ENCODE results near the gene AOAH.

The AOAH gene

GRCh38 chr7:36663481-36663880, 60.8 kb downstream of the AOAH start:
- H3K27me3 ChIP-seq (ENCODE audit: insufficient read depth, low read length), result no peaks in the 10 kb centered on the region
- H3K27ac ChIP-seq (ENCODE audit: low read length), result no peak overlapping the region
- H3K9ac ChIP-seq (ENCODE audit: low read depth, low read length), result no peak overlapping the region
- no peak overlapping the region for H3K4me3 ChIP-seq (ENCODE audit: low read length)
- no peaks in the 10 kb centered on the region for H3K9me3 ChIP-seq (ENCODE audit: insufficient read depth, low read depth, low read length)
- H3K4me1 ChIP-seq (ENCODE audit: insufficient read depth, low read length), result peaks cover 21% of the 10 kb centered on the region
- H3K36me3 ChIP-seq (ENCODE audit: insufficient read depth, low read depth, low read length), result no peaks in the 10 kb centered on the region

- H3K27me3 ChIP-seq (ENCODE audit: insufficient read depth, low read length), result no peaks in the 10 kb centered on the region
- no peak overlapping the region for H3K9ac ChIP-seq (ENCODE audit: low read depth, low read length)
- no peaks in the 10 kb centered on the region for H3K9me3 ChIP-seq (ENCODE audit: insufficient read depth, low read depth, low read length)
- H3K27ac ChIP-seq (ENCODE audit: low read length), result no peak overlapping the region
- H3K4me1 ChIP-seq (ENCODE audit: insufficient read depth, low read length), result peaks cover 34% of the 10 kb centered on the region
- H3K36me3 ChIP-seq (ENCODE audit: insufficient read depth, low read depth, low read length), result no peaks in the 10 kb centered on the region
- no peak overlapping the region for H3K4me3 ChIP-seq (ENCODE audit: low read length)
Measured at GRCh38 chr7:36661135-36661840, 63.0 kb downstream of the AOAH start.

GRCh38 chr7:36659638-36660341, 64.5 kb downstream of the AOAH start:
- Histone ChIP-seq H3K36me3 (ENCODE audit: insufficient read depth, low read depth, low read length) (no peaks in the 10 kb centered on the region), H3K4me3 (ENCODE audit: low read length) (no peak overlapping the region), H3K9ac (ENCODE audit: low read depth, low read length) (no peak overlapping the region), H3K27me3 (ENCODE audit: insufficient read depth, low read length) (no peaks in the 10 kb centered on the region), H3K9me3 (ENCODE audit: insufficient read depth, low read depth, low read length) (no peaks in the 10 kb centered on the region), H3K4me1 (ENCODE audit: insufficient read depth, low read length) (peaks cover 34% of the 10 kb centered on the region), H3K27ac (ENCODE audit: low read length) (no peak overlapping the region)

- Histone ChIP-seq H3K27ac (ENCODE audit: low read length) (no peak overlapping the region), H3K27me3 (ENCODE audit: insufficient read depth, low read length) (no peaks in the 10 kb centered on the region), H3K9me3 (ENCODE audit: insufficient read depth, low read depth, low read length) (no peaks in the 10 kb centered on the region), H3K4me1 (ENCODE audit: insufficient read depth, low read length) (peaks cover 40% of the 10 kb centered on the region), H3K36me3 (ENCODE audit: insufficient read depth, low read depth, low read length) (no peaks in the 10 kb centered on the region), H3K4me3 (ENCODE audit: low read length) (no peak overlapping the region; the same call in 1 of the 2 replicates), H3K9ac (ENCODE audit: low read depth, low read length) (peak overlapping the region; percentile 40; the same call in 1 of the 2 replicates)
Measured at GRCh38 chr7:36659172-36659516, 65.2 kb downstream of the AOAH start.

- Histone ChIP-seq H3K27ac (ENCODE audit: low read length) (no peak overlapping the region), H3K9ac (ENCODE audit: low read depth, low read length) (peak overlapping the region; percentile 40; the same call in 1 of the 2 replicates), H3K4me3 (ENCODE audit: low read length) (no peak overlapping the region; the same call in 1 of the 2 replicates), H3K4me1 (ENCODE audit: insufficient read depth, low read length) (peaks cover 45% of the 10 kb centered on the region), H3K9me3 (ENCODE audit: insufficient read depth, low read depth, low read length) (no peaks in the 10 kb centered on the region), H3K36me3 (ENCODE audit: insufficient read depth, low read depth, low read length) (no peaks in the 10 kb centered on the region), H3K27me3 (ENCODE audit: insufficient read depth, low read length) (no peaks in the 10 kb centered on the region)
Measured at GRCh38 chr7:36658335-36659171, 65.7 kb downstream of the AOAH start.

GRCh38 chr7:36657036-36657660, 67.1 kb downstream of the AOAH start:
- peaks cover 52% of the 10 kb centered on the region for H3K4me1 ChIP-seq (ENCODE audit: insufficient read depth, low read length)
- no peak overlapping the region for H3K9ac ChIP-seq (ENCODE audit: low read depth, low read length)
- no peaks in the 10 kb centered on the region for H3K9me3 ChIP-seq (ENCODE audit: insufficient read depth, low read depth, low read length)
- H3K4me3 ChIP-seq (ENCODE audit: low read length), result no peak overlapping the region
- H3K27ac ChIP-seq (ENCODE audit: low read length), result no peak overlapping the region
- no peaks in the 10 kb centered on the region for H3K36me3 ChIP-seq (ENCODE audit: insufficient read depth, low read depth, low read length)
- no peaks in the 10 kb centered on the region for H3K27me3 ChIP-seq (ENCODE audit: insufficient read depth, low read length)

GRCh38 chr7:36654436-36654835, 69.9 kb downstream of the AOAH start:
- Histone ChIP-seq H3K27ac (ENCODE audit: low read length) (no peak overlapping the region), H3K4me1 (ENCODE audit: insufficient read depth, low read length) (peaks cover 40% of the 10 kb centered on the region), H3K27me3 (ENCODE audit: insufficient read depth, low read length) (no peaks in the 10 kb centered on the region), H3K36me3 (ENCODE audit: insufficient read depth, low read depth, low read length) (no peaks in the 10 kb centered on the region), H3K4me3 (ENCODE audit: low read length) (no peak overlapping the region), H3K9ac (ENCODE audit: low read depth, low read length) (peak overlapping the region; percentile 1; the same call in 1 of the 2 replicates), H3K9me3 (ENCODE audit: insufficient read depth, low read depth, low read length) (no peaks in the 10 kb centered on the region)

- H3K27ac ChIP-seq (ENCODE audit: low read length), result no peak overlapping the region
- no peaks in the 10 kb centered on the region for H3K9me3 ChIP-seq (ENCODE audit: insufficient read depth, low read depth, low read length)
- no peak overlapping the region for H3K4me3 ChIP-seq (ENCODE audit: low read length)
- H3K36me3 ChIP-seq (ENCODE audit: insufficient read depth, low read depth, low read length), result no peaks in the 10 kb centered on the region
- H3K27me3 ChIP-seq (ENCODE audit: insufficient read depth, low read length), result no peaks in the 10 kb centered on the region
- peak overlapping the region; percentile 35; the same call in 1 of the 2 replicates for H3K9ac ChIP-seq (ENCODE audit: low read depth, low read length)
- peaks cover 34% of the 10 kb centered on the region for H3K4me1 ChIP-seq (ENCODE audit: insufficient read depth, low read length)
Measured at GRCh38 chr7:36653663-36654355, 70.5 kb downstream of the AOAH start.

GRCh38 chr7:36653008-36653662, 71.2 kb downstream of the AOAH start:
- Histone ChIP-seq H3K9me3 (ENCODE audit: insufficient read depth, low read depth, low read length) (no peaks in the 10 kb centered on the region), H3K27me3 (ENCODE audit: insufficient read depth, low read length) (no peaks in the 10 kb centered on the region), H3K4me1 (ENCODE audit: insufficient read depth, low read length) (peaks cover 27% of the 10 kb centered on the region), H3K27ac (ENCODE audit: low read length) (no peak overlapping the region), H3K36me3 (ENCODE audit: insufficient read depth, low read depth, low read length) (no peaks in the 10 kb centered on the region), H3K9ac (ENCODE audit: low read depth, low read length) (peak overlapping the region; percentile 35; the same call in 1 of the 2 replicates), H3K4me3 (ENCODE audit: low read length) (no peak overlapping the region)

GRCh38 chr7:36652431-36652830, 71.9 kb downstream of the AOAH start:
- H3K4me3 ChIP-seq (ENCODE audit: low read length), result no peak overlapping the region
- H3K4me1 ChIP-seq (ENCODE audit: insufficient read depth, low read length), result peaks cover 20% of the 10 kb centered on the region
- no peaks in the 10 kb centered on the region for H3K9me3 ChIP-seq (ENCODE audit: insufficient read depth, low read depth, low read length)
- no peak overlapping the region for H3K9ac ChIP-seq (ENCODE audit: low read depth, low read length)
- no peak overlapping the region for H3K27ac ChIP-seq (ENCODE audit: low read length)
- no peaks in the 10 kb centered on the region for H3K27me3 ChIP-seq (ENCODE audit: insufficient read depth, low read length)
- H3K36me3 ChIP-seq (ENCODE audit: insufficient read depth, low read depth, low read length), result no peaks in the 10 kb centered on the region

All from iPS-20b (cell line).